Gastroesophageal sphincter (tissue), 4 donors: Measurements from ENCODE around the gene TAB2. TPM values are rescaled to one million over a fixed set of nuclear protein-coding genes. Genes with fewer than 3 reads are reported as not detected.
"Not testable (repeated sequence)": the region's sequence is repeated elsewhere in the genome, so short reads cannot be mapped to it uniquely, and the experiment has no call there.

Experiments used
- ATAC-seq: fragments of 150-250 bp; one replicate; pipeline ENCODE4 v1.9.1; 2016; ENCODE audit warnings: mild to moderate bottlenecking, moderate library complexity
- H3K27ac ChIP-seq, 4 donors: fragments of 200-600 bp; sonication (generic) in 3 of 4; 1 replicate in 3 of 4; 2 replicates in 1 of 4; pipeline ENCODE4 v1.5.1; 2016 to 2019
- H3K27me3 ChIP-seq: fragments of 200-600 bp; sonication (generic); one replicate; pipeline ENCODE4 v1.5.1; 2019
- H3K36me3 ChIP-seq, 2 donors: fragments of 200-600 bp; sonication (generic); one replicate each; pipeline ENCODE4 v1.5.1; 2019; ENCODE audit warnings: control low read depth in 1 of 2
- H3K4me1 ChIP-seq, 3 donors: fragments of 200-600 bp; sonication (generic); 1 replicate in 2 of 3; 2 replicates in 1 of 3; pipeline ENCODE4 v1.5.1; 2016 to 2019; ENCODE audit warnings: control low read depth in 2 of 3
- H3K4me3 ChIP-seq, 2 donors: fragments of 200-600 bp; sonication (generic); one replicate each; pipeline ENCODE4 v1.5.1; 2019; ENCODE audit warnings: mild to moderate bottlenecking in 1 of 2, moderate library complexity in 1 of 2
- H3K9me3 ChIP-seq, 3 donors: fragments of 200-600 bp; sonication (generic); one replicate each; pipeline ENCODE4 v1.5.1; 2017 to 2019; ENCODE audit warnings: control low read depth in 2 of 3
- CTCF ChIP-seq, 4 experiments: fragments of 200-600 bp in 2 of 4; fragments of 450-650 bp in 2 of 4; sonication (generic) in 1 of 4; IDR thresholded peaks; one replicate each; pipeline ENCODE4 v1.5.1; 2017 to 2019; ENCODE audit warnings: antibody characterized with exemption in 4 of 4, mild to moderate bottlenecking in 2 of 4, moderate library complexity in 2 of 4
- EP300 ChIP-seq: sonication (generic); formaldehyde crosslinking; IDR thresholded peaks from one replicate; pipeline ENCODE4 v1.6.1; 2017; ENCODE audit warnings: antibody characterized with exemption, mild to moderate bottlenecking
- POLR2A ChIP-seq, 2 donors: fragments of 450-650 bp; IDR thresholded peaks; one replicate each; pipeline ENCODE4 v1.6.1; 2017; ENCODE audit warnings: antibody characterized with exemption in 2 of 2, mild to moderate bottlenecking in 2 of 2, moderate library complexity in 1 of 2
- POLR2AphosphoS5 ChIP-seq: sonication (generic); formaldehyde crosslinking; IDR thresholded peaks from one replicate; pipeline ENCODE4 v1.6.1; 2017; ENCODE audit warnings: antibody characterized with exemption
- WGBS, 2 donors: methylation state at CpG; one replicate each; pipeline ENCODE4 v1.1.5; 2018; ENCODE audit warnings: low coverage in 1 of 2; 5-methylcytosine and 5-hydroxymethylcytosine counted together
- total RNA-seq, 4 donors: library from RNA; depleted of rRNA; stranded (reverse); fragments of >200 nt; gene quantifications; one replicate each; pipeline ENCODE4 v1.1.0, GENCODE V29; 2016

TAB2 gene
- total RNA-seq, 4 donors from 2014 or later = 69.5 to 111 (median 97.0) TPM

GRCh38 chr6:149347067-149347466 lies 29.6 kb downstream of the TAB2 start:
- peaks cover 8 to 43% (median 10%) of the 10 kb centered on the region in 3 donors for H3K4me1 ChIP-seq
- WGBS, 2 donors = 38 to 50% methylated on average over 2 of the region's 2 CpGs
- no peak for TF ChIP-seq EP300
- TF ChIP-seq CTCF (IDR thresholded peaks at IDR 0.05) = no peak
- no peak for TF ChIP-seq POLR2AphosphoS5
- no peak for TF ChIP-seq POLR2A (IDR thresholded peaks at IDR 0.05)
- ATAC-seq = no peak
- H3K27me3 ChIP-seq = no peaks in the 10 kb centered on the region
- no peak overlapping the region for H3K4me3 ChIP-seq
- no peak overlapping the region for H3K27ac ChIP-seq
- no peaks in the 10 kb centered on the region for H3K36me3 ChIP-seq
- no peaks in the 10 kb centered on the region for H3K9me3 ChIP-seq

GRCh38 chr6:149349279-149349678 lies 31.8 kb downstream of the TAB2 start:
- H3K36me3 ChIP-seq, H3K27ac ChIP-seq, H3K9me3 ChIP-seq, ATAC-seq, H3K4me3 ChIP-seq, H3K27me3 ChIP-seq: not testable (repeated sequence)
- WGBS, 2 donors = 89% methylated on average over 3 of the region's 6 CpGs; no CpG with 5 or more reads in 1 of the 2 donors
- H3K4me1 ChIP-seq = peaks cover 1 to 21% (median 3%) of the 10 kb centered on the region in 3 donors

- H3K9me3 ChIP-seq = no peaks in the 10 kb centered on the region
- no peak overlapping the region for H3K4me3 ChIP-seq
- no peak for ATAC-seq
- 96 to 100% methylated on average over 1 to 2 of the region's 2 CpGs for WGBS, 2 donors
- no peak overlapping the region for H3K27ac ChIP-seq
- no peaks in the 10 kb centered on the region for H3K36me3 ChIP-seq
- no peaks in the 10 kb centered on the region for H3K27me3 ChIP-seq
- peaks cover 0 to 20% (median 1%) of the 10 kb centered on the region in 3 donors for H3K4me1 ChIP-seq
- TF ChIP-seq POLR2AphosphoS5 (no peak), EP300 (no peak), CTCF (IDR thresholded peaks at IDR 0.05) (no peak), POLR2A (IDR thresholded peaks at IDR 0.05) (no peak)
Observed at GRCh38 chr6:149354009-149354408, 36.5 kb downstream of the TAB2 start.

GRCh38 chr6:149356081-149356750 lies 38.7 kb downstream of the TAB2 start:
- 84 to 86% methylated on average over 6 of the region's 6 CpGs for WGBS, 2 donors
- no peak for ATAC-seq
- Histone ChIP-seq H3K27me3 (no peaks in the 10 kb centered on the region), H3K27ac (no peak overlapping the region), H3K4me1 (peaks cover 4 to 40% (median 5%) of the 10 kb centered on the region in 3 donors), H3K36me3 (no peaks in the 10 kb centered on the region), H3K4me3 (no peak overlapping the region), H3K9me3 (no peaks in the 10 kb centered on the region)
- no peak for TF ChIP-seq CTCF (IDR thresholded peaks at IDR 0.05)
- no peak for TF ChIP-seq POLR2AphosphoS5

GRCh38 chr6:149357726-149358538 lies 40.4 kb downstream of the TAB2 start:
- TF ChIP-seq POLR2A (IDR thresholded peaks at IDR 0.05) (no peak), POLR2AphosphoS5 (no peak), CTCF (IDR thresholded peaks at IDR 0.05) (no peak), EP300 (no peak)

More at GRCh38 chr6:149357726-149358538, 40.4 kb downstream of the TAB2 start:
- Histone ChIP-seq H3K9me3 (no peaks in the 10 kb centered on the region), H3K27ac (no peak overlapping the region), H3K4me3 (no peak overlapping the region), H3K36me3 (no peaks in the 10 kb centered on the region), H3K27me3 (no peaks in the 10 kb centered on the region), H3K4me1 (peaks cover 4 to 40% (median 5%) of the 10 kb centered on the region in 3 donors)
- WGBS, 2 donors = 91 to 98% methylated on average over 17 of the region's 17 CpGs
- no peak for ATAC-seq
